ENCODE data around the gene METTL24. TPM values are rescaled to one million over a fixed set of nuclear protein-coding genes. Genes with fewer than 3 reads are reported as not detected.

METTL24 gene
- total and polyA plus RNA-seq, 4 donors = 2.8 to 11.5 (median 4.9) TPM

DNA sequence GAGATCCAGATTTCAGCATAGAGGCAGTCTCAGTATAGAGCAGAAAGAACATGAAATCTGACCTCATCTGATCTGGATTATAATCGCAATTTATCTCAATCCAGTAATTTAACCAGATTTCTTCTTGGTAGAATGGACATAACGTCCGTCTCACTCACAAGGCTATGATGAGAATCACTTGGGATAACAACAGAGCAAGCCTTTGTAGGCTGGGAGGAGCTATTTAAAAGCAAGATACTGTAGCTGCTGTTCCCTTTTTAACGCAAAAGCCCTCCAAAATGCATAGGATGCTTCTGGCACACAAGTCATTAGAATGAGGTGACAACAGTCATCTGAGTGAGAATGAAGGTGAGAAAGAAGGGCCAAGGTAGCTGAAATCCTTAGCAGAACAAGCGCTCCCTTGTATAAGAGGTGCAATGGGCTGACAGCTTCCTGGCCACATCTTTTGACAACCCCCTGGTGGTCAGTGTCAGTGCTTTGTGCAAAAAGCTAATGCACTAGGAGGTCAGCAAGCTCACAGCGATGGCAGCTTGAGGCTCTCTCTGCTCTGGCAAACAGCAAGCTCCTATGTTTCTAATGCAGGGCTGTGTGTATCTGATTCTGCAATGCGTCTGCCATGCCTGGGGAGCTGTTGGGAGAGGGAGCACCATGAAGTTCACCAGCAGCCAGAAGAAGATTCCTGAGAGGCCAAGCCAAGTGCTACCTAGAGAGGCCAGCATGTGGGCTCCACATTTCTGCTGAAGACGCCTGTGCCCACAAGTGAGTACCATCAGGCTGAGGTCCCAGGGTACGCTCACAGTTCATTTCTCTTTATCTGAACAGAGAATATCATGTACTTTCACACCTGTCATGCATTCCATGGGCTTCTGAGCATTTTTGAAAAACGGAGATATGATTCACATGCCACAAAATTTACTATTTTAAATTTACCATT, 16.2 kb downstream of the METTL24 start:
- H3K27me3 ChIP-seq (ENCODE audit: control insufficient read depth, insufficient read depth, low read length) = no peaks in the 10 kb centered on the region
- no peak overlapping the region for H3K4me3 ChIP-seq (ENCODE audit: low read depth, low read length)
- peaks cover 6% of the 10 kb centered on the region for H3K4me1 ChIP-seq (ENCODE audit: control insufficient read depth, insufficient read depth, low read length)
- no peaks in the 10 kb centered on the region for H3K36me3 ChIP-seq (ENCODE audit: control insufficient read depth, insufficient read depth, low read length)
- H3K9me3 ChIP-seq (ENCODE audit: control insufficient read depth, insufficient read depth, low read length) = no peaks in the 10 kb centered on the region
- peak in 2 of 6 donors; percentile 45 to 66 for DNase-seq (ENCODE audit: low read depth in 4 of 6, low spot score in 6 of 6)
- H3K27ac ChIP-seq (ENCODE audit: low read depth, low read length) = no peak overlapping the region
- 72% methylated on average over 6 of the region's 10 CpGs for WGBS (ENCODE audit: insufficient coverage)

DNA sequence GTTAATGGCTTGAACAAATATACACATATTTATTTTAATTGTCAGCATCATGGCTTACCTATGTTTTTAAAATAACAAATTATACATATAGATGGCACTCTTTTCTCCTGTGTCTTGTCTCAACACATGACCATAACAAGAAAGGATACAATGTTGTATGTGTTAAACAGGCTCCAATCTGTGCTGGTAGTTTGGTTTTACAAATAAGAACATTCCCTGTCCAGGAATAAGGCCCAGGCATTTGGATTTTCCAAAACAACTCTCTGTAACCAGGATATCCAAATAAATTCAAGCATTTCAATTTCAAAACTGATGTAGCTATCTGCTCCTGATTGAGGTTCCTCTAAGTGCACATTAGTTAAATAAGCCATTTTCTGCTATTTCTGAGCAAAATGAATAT, 17.1 kb downstream of the METTL24 start:
- Histone ChIP-seq H3K27ac (ENCODE audit: low read depth, low read length) (no peak overlapping the region), H3K4me1 (ENCODE audit: control insufficient read depth, insufficient read depth, low read length) (peaks cover 6% of the 10 kb centered on the region), H3K36me3 (ENCODE audit: control insufficient read depth, insufficient read depth, low read length) (no peaks in the 10 kb centered on the region), H3K9me3 (ENCODE audit: control insufficient read depth, insufficient read depth, low read length) (no peaks in the 10 kb centered on the region), H3K27me3 (ENCODE audit: control insufficient read depth, insufficient read depth, low read length) (no peaks in the 10 kb centered on the region), H3K4me3 (ENCODE audit: low read depth, low read length) (no peak overlapping the region)
- DNase-seq (ENCODE audit: low read depth in 4 of 6, low spot score in 6 of 6) = no peak

DNA sequence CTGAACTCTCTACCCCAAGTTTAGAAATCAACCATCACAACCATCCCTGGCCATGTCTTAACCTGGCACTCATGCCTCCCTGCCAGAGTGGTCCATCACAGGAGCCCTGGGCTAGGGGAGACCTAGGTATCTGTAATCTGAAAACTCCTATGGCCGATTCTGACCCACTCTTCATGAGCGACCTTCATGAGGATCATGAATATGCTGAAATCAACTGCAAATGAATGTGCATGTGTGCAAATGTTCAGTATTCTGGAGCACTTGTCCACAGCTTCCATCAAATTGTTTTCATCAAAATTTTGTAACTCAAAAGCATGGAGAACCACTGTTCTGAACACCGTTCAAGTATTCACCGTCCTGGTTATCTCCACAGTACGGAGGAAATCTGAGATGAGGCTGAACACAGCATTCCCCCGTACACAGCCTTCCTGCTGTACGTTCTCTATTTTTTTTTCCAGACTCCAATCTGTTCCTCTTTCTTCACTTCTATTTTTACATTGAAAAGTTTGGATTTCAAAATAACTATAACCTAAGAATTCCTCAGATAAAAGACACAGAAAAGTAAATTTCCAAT, 17.7 kb downstream of the METTL24 start:
- peaks cover 6% of the 10 kb centered on the region for H3K4me1 ChIP-seq (ENCODE audit: control insufficient read depth, insufficient read depth, low read length)
- no peaks in the 10 kb centered on the region for H3K36me3 ChIP-seq (ENCODE audit: control insufficient read depth, insufficient read depth, low read length)
- no peak overlapping the region for H3K4me3 ChIP-seq (ENCODE audit: low read depth, low read length)
- no CpG with 5 or more reads among the region's 7 CpGs for WGBS (ENCODE audit: insufficient coverage)
- DNase-seq (ENCODE audit: low read depth in 4 of 6, low spot score in 6 of 6) = no peak
- no peaks in the 10 kb centered on the region for H3K27me3 ChIP-seq (ENCODE audit: control insufficient read depth, insufficient read depth, low read length)
- no peaks in the 10 kb centered on the region for H3K9me3 ChIP-seq (ENCODE audit: control insufficient read depth, insufficient read depth, low read length)
- H3K27ac ChIP-seq (ENCODE audit: low read depth, low read length) = no peak overlapping the region

DNA sequence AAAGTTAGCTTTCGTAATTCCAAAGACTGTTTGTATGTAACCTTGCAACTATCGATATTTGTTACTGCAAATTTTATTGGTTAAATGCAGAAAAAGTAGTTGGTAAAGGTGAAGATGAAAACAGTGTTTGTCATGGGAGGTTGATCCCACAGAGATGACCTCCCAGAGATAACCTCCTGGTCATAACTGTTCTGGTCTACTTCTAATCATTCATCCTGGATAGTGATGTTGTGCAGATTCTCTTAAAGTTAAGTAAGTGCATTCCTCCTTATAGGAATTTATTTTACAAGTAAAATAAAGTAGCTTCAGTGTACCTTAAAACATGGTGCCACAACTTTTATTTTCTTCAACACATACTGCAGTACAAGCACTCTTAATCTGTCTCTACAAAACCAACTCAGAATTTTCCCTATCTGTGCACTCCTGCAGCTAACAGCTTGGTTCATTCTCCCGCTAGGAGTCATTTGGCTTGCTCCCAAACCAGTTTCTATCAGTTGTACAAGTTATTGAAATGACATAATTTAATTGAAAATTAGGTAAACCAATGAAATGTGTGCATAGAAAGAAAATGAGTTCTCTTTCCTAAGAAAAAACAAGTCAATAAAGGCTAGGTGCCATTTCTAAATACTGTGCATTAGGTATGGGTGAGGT, 19.2 kb downstream of the METTL24 start:
- H3K4me3 ChIP-seq (ENCODE audit: low read depth, low read length) = no peak overlapping the region
- WGBS (ENCODE audit: insufficient coverage) = no CpG with 5 or more reads among the region's 3 CpGs
- H3K27ac ChIP-seq (ENCODE audit: low read depth, low read length) = no peak overlapping the region
- no peaks in the 10 kb centered on the region for H3K9me3 ChIP-seq (ENCODE audit: control insufficient read depth, insufficient read depth, low read length)
- no peaks in the 10 kb centered on the region for H3K27me3 ChIP-seq (ENCODE audit: control insufficient read depth, insufficient read depth, low read length)
- H3K4me1 ChIP-seq (ENCODE audit: control insufficient read depth, insufficient read depth, low read length) = peaks cover 10% of the 10 kb centered on the region
- DNase-seq (ENCODE audit: low read depth in 4 of 6, low spot score in 6 of 6) = peak in 1 of 6 donors; percentile 91
- no peaks in the 10 kb centered on the region for H3K36me3 ChIP-seq (ENCODE audit: control insufficient read depth, insufficient read depth, low read length)

DNA sequence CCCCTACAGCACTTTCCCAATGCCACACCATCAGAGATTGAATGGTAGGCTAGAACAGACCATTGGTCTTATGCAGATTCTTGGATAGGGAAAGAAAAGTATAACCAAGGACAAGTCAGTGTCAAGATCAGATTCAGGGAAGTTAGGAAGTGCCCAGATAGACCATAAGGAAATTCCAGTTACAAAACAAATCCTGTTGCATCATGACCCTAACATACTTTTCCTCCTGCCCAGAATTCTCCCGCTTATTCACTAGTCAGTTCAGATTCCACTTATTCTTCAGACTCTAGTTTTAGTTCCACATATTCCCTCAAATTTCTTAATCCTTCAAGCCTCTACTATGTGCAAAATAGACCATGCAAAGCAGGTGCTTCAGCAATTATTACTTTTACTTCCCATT, 20.7 kb downstream of the METTL24 start:
- Histone ChIP-seq H3K27me3 (ENCODE audit: control insufficient read depth, insufficient read depth, low read length) (no peaks in the 10 kb centered on the region), H3K36me3 (ENCODE audit: control insufficient read depth, insufficient read depth, low read length) (no peaks in the 10 kb centered on the region), H3K4me1 (ENCODE audit: control insufficient read depth, insufficient read depth, low read length) (peaks cover 10% of the 10 kb centered on the region), H3K4me3 (ENCODE audit: low read depth, low read length) (no peak overlapping the region), H3K9me3 (ENCODE audit: control insufficient read depth, insufficient read depth, low read length) (no peaks in the 10 kb centered on the region), H3K27ac (ENCODE audit: low read depth, low read length) (no peak overlapping the region)
- no peak for DNase-seq (ENCODE audit: low read depth in 4 of 6, low spot score in 6 of 6)
- WGBS (ENCODE audit: insufficient coverage) = 95% methylated on average over 1 of the region's 1 CpG

DNA sequence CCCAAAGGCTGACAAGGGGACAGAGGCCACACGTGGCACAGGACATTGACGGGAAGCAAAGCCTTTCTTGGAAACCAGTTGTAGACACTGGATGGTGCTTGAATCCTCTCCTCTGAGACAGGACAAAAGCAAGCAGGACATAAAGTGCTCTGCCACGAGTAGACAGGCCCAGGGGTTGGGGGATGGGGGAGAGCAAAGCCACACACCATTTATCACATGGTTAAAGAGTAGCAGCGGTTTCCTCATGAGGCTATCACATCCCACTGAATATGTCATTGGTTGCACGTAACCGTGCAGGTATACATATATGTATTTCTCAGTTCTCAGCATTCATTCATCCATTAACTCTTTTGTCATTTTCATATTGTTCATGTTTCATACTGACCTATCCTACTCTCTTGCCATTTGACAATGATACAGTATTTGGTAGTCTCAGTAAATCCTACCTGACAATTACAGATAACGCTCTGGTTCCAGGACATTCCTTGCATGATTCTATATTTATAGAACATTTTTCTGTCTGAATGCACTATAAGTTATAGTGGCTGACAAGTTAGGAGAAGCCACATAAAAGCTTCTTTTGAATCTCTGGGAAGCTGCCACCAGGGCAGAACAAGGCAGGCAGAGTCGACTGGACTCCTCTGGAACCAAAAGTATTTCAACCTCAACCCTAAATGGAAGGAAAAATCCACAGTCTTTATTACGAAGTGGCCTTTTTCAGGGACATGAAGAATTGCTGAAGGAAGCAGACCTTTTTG, 23.5 kb downstream of the METTL24 start:
- no peak overlapping the region for H3K4me3 ChIP-seq (ENCODE audit: low read depth, low read length)
- H3K27ac ChIP-seq (ENCODE audit: low read depth, low read length) = no peak overlapping the region
- H3K4me1 ChIP-seq (ENCODE audit: control insufficient read depth, insufficient read depth, low read length) = peaks cover 11% of the 10 kb centered on the region
- 61% methylated on average over 6 of the region's 9 CpGs for WGBS (ENCODE audit: insufficient coverage)
- no peak for DNase-seq (ENCODE audit: low read depth in 4 of 6, low spot score in 6 of 6)
- H3K27me3 ChIP-seq (ENCODE audit: control insufficient read depth, insufficient read depth, low read length) = no peaks in the 10 kb centered on the region
- H3K36me3 ChIP-seq (ENCODE audit: control insufficient read depth, insufficient read depth, low read length) = no peaks in the 10 kb centered on the region
- no peaks in the 10 kb centered on the region for H3K9me3 ChIP-seq (ENCODE audit: control insufficient read depth, insufficient read depth, low read length)

DNA sequence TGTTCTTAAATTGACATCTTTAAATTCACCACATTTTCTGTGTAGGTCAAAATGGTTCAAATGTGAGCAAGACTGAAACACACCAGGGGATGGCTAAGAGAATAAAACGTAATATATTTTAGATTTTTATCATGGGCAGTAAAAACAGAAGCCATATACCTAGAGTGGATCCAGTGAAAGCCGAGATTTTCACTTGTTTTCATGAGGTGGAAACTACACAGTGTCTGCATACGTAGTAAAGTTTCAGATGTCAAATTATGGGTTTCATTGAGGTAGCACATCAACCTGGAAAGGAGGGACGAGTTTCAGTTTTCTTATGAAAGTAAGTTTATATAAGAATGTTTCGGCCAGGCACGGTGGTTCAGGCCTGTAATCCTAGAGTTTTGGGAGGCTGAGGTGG, 25.9 kb downstream of the METTL24 start:
- no peak for DNase-seq (ENCODE audit: low read depth in 4 of 6, low spot score in 6 of 6)
- Histone ChIP-seq H3K27me3 (ENCODE audit: control insufficient read depth, insufficient read depth, low read length) (no peaks in the 10 kb centered on the region), H3K4me3 (ENCODE audit: low read depth, low read length) (no peak overlapping the region), H3K4me1 (ENCODE audit: control insufficient read depth, insufficient read depth, low read length) (peaks cover 13% of the 10 kb centered on the region), H3K36me3 (ENCODE audit: control insufficient read depth, insufficient read depth, low read length) (no peaks in the 10 kb centered on the region), H3K9me3 (ENCODE audit: control insufficient read depth, insufficient read depth, low read length) (no peaks in the 10 kb centered on the region), H3K27ac (ENCODE audit: low read depth, low read length) (no peak overlapping the region)
- 88% methylated on average over 4 of the region's 6 CpGs for WGBS (ENCODE audit: insufficient coverage)

DNA sequence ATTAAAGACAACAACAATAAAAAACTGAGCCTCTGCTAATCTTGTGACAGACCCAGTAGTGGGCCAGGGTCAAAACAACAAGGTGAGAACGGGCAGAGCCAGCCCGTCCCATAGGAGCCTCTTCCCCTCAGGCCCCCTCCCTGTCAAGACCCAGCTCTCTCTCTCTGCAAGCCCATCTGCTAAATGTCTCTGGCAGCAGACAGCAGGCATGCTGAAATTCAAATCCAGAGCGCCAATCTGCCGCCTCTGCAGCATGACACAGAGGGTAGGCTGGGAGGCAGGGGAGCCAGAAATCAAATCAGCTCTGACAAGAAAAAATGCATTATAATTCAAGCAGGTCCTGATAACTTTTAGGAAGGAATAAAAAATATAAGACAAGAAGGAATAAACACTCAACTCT, 26.3 kb downstream of the METTL24 start:
- Histone ChIP-seq H3K27me3 (ENCODE audit: control insufficient read depth, insufficient read depth, low read length) (no peaks in the 10 kb centered on the region), H3K27ac (ENCODE audit: low read depth, low read length) (no peak overlapping the region), H3K36me3 (ENCODE audit: control insufficient read depth, insufficient read depth, low read length) (no peaks in the 10 kb centered on the region), H3K4me3 (ENCODE audit: low read depth, low read length) (no peak overlapping the region), H3K4me1 (ENCODE audit: control insufficient read depth, insufficient read depth, low read length) (peaks cover 13% of the 10 kb centered on the region), H3K9me3 (ENCODE audit: control insufficient read depth, insufficient read depth, low read length) (no peaks in the 10 kb centered on the region)
- 60% methylated on average over 3 of the region's 4 CpGs for WGBS (ENCODE audit: insufficient coverage)
- DNase-seq (ENCODE audit: low read depth in 4 of 6, low spot score in 6 of 6) = peak in 2 of 6 donors; percentile 71 to 90

DNA sequence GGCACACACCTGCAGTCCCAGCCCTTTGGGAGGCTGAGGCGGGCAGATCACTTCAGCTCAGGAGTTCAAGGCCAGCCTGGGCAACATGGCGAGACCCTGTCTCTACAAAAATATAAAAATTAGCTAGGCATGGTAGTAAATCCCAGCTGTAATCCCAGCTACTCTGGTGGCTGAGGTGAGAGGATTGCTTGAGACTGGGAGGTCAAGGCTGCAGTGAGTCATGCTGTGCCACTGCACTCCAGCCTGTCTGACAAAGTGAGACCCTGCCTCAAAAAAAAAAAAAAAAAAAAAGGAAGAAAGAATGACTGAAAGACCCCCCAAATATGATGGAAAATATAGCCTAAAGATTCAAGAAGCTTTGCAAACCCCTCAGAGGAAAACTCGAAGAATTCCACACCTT, 26.8 kb downstream of the METTL24 start:
- Histone ChIP-seq H3K9me3 (ENCODE audit: control insufficient read depth, insufficient read depth, low read length) (no peaks in the 10 kb centered on the region), H3K27me3 (ENCODE audit: control insufficient read depth, insufficient read depth, low read length) (no peaks in the 10 kb centered on the region), H3K36me3 (ENCODE audit: control insufficient read depth, insufficient read depth, low read length) (no peaks in the 10 kb centered on the region), H3K4me1 (ENCODE audit: control insufficient read depth, insufficient read depth, low read length) (peaks cover 13% of the 10 kb centered on the region), H3K27ac (ENCODE audit: low read depth, low read length) (no peak overlapping the region), H3K4me3 (ENCODE audit: low read depth, low read length) (no peak overlapping the region)
- WGBS (ENCODE audit: insufficient coverage) = 100% methylated on average over 1 of the region's 3 CpGs
- no peak for DNase-seq (ENCODE audit: low read depth in 4 of 6, low spot score in 6 of 6)
